Body of pancreas (tissue), 4 donors: ENCODE results near the gene OSBPL2.

Experiments used
- POLR2A ChIP-seq, 3 donors: fragments of 450-650 bp; IDR thresholded peaks; one replicate each; pipeline ENCODE4 v1.6.1; 2016; ENCODE audit warnings: antibody characterized with exemption in 3 of 3, mild to moderate bottlenecking in 2 of 3
- TF ChIP-seq, protein P1 (sequence below), 7 experiments: fragments of 450-650 bp in 4 of 7; fragments of 200-600 bp in 3 of 7; sonication (generic) in 3 of 7; IDR thresholded peaks; one replicate each; pipeline ENCODE4 v1.5.1; 2016 to 2019; ENCODE audit warnings: antibody characterized with exemption in 7 of 7

DNA sequence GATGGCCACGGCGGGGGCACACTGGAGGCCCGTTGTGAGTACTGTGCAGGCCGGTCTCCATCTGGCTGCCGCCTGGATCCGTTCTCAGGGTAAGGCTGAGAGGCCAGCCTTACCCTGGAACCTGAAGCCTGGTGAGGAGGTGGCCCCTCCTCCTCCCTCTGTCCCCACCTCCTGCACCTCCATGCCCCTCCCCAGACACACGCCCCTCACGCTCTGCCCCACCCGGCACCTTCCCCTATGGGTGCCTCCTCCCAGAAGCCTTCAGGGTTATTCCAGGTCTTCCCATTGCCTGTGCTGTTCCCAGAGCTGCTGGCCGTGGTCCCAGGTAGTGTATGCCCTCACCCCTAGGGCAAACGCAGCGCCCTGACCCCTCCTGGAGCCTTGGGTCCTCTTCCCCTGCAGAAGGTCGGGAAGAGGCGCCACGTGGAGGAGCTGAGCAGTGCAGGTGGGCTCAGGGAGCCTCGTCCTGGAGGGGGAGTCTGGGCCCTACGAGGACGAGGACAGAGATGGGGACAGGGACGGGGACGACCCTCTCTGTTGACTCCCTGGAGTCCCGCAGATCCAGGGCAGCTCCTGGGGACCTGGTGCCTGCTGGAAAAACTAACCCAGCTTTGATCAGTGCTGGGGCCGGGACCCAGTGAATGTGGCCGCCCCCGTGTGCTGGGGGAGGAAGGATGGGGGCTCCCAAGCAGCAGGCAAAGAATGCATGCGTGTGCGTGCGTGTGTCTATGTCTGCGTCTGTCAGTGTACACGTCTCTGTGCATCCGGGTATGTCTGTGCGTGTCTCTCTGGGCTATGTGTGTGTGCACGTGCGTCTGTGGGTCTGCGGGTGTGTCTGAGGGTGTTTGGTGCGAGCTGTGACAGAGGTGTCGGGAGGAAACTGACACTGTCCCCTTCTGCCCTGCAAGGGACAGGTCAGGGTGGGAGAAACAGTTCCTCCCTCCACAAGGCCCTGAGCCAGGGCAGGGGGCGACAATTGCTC, 10.1 kb upstream of the OSBPL2 start:
- TF ChIP-seq, protein P1, sequence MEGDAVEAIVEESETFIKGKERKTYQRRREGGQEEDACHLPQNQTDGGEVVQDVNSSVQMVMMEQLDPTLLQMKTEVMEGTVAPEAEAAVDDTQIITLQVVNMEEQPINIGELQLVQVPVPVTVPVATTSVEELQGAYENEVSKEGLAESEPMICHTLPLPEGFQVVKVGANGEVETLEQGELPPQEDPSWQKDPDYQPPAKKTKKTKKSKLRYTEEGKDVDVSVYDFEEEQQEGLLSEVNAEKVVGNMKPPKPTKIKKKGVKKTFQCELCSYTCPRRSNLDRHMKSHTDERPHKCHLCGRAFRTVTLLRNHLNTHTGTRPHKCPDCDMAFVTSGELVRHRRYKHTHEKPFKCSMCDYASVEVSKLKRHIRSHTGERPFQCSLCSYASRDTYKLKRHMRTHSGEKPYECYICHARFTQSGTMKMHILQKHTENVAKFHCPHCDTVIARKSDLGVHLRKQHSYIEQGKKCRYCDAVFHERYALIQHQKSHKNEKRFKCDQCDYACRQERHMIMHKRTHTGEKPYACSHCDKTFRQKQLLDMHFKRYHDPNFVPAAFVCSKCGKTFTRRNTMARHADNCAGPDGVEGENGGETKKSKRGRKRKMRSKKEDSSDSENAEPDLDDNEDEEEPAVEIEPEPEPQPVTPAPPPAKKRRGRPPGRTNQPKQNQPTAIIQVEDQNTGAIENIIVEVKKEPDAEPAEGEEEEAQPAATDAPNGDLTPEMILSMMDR (IDR thresholded peaks at IDR 0.05): peak in 4 of 7 experiments; percentile 20 to 37 (median 26)
- peak; percentile 48 to 72 (median 57) for TF ChIP-seq POLR2A (IDR thresholded peaks at IDR 0.05)
